Vagina (tissue), 2 donors: ENCODE results near the gene SLC5A5. TPM values are rescaled to one million over a fixed set of nuclear protein-coding genes. Genes with fewer than 3 reads are reported as not detected.

Experiments
- DNase-seq, 2 donors: peaks; one replicate each; pipeline ENCODE4 v3.0.0-alpha.2; 2017; ENCODE audit errors: extremely low spot score in 2 of 2
- H3K27ac ChIP-seq: fragments of 200-600 bp; sonication (generic); one replicate; pipeline ENCODE4 v1.5.1; 2019
- H3K27me3 ChIP-seq: fragments of 200-600 bp; sonication (generic); one replicate; pipeline ENCODE4 v1.5.1; 2019
- H3K36me3 ChIP-seq, 2 donors: fragments of 200-600 bp; sonication (generic); one replicate each; pipeline ENCODE4 v1.5.1; 2017 to 2019
- H3K4me1 ChIP-seq: fragments of 200-600 bp; sonication (generic); one replicate; pipeline ENCODE4 v1.5.1; 2019
- H3K4me3 ChIP-seq, 2 donors: fragments of 200-600 bp; sonication (generic); 1 replicate in 1 of 2; 2 replicates in 1 of 2; pipeline ENCODE4 v1.5.1; 2016 to 2019
- H3K9me3 ChIP-seq: fragments of 200-600 bp; sonication (generic); one replicate; pipeline ENCODE4 v1.5.1; 2019
- CTCF ChIP-seq, 3 experiments: fragments of 450-650 bp in 2 of 3; fragments of 200-600 bp in 1 of 3; sonication (generic) in 1 of 3; IDR thresholded peaks; one replicate each; pipeline ENCODE4 v1.5.1; 2017 to 2019; ENCODE audit warnings: antibody characterized with exemption in 3 of 3, mild to moderate bottlenecking in 2 of 3, moderate library complexity in 2 of 3
- POLR2A ChIP-seq, 2 donors: fragments of 450-650 bp; IDR thresholded peaks; one replicate each; pipeline ENCODE4 v1.6.1; 2017; ENCODE audit warnings: antibody characterized with exemption in 2 of 2, mild to moderate bottlenecking in 2 of 2, moderate library complexity in 2 of 2
- POLR2AphosphoS5 ChIP-seq, 2 donors: sonication (generic); formaldehyde crosslinking; IDR thresholded peaks; one replicate each; pipeline ENCODE4 v1.9.0; 2017; ENCODE audit warnings: antibody characterized with exemption in 2 of 2, mild to moderate bottlenecking in 2 of 2, low read depth in 1 of 2; ENCODE audit not compliant: insufficient read depth in 1 of 2
- intact Hi-C: fragments of 100-400 bp; cut with DNase I; formaldehyde crosslinking; loops from one replicate; pipeline ENCODE4 v1.15.1; 2023
- total RNA-seq: library from RNA; depleted of rRNA; stranded (reverse); fragments of >200 nt; gene quantifications from one replicate; pipeline ENCODE4 v1.2.3, GENCODE V29; 2016

SLC5A5 gene
- total RNA-seq, 1 donor from 2014 or later, result not detected

- Histone ChIP-seq H3K9me3 (no peaks in the 10 kb centered on the region), H3K4me3 (peak overlapping the region; percentile 3 to 20), H3K36me3 (no peaks in the 10 kb centered on the region), H3K27ac (no peak overlapping the region), H3K27me3 (no peaks in the 10 kb centered on the region), H3K4me1 (peaks cover 7% of the 10 kb centered on the region)
- no peak for DNase-seq
- TF ChIP-seq POLR2A (IDR thresholded peaks at IDR 0.05) (no peak), POLR2AphosphoS5 (IDR thresholded peaks at IDR 0.05; ENCODE audit: insufficient read depth in 1 of 2, low read depth in 1 of 2) (no peak), CTCF (IDR thresholded peaks at IDR 0.05) (no peak)
- intact Hi-C loops, result no loop called here
Measured at GRCh38 chr19:17830567-17831418, 41.0 kb upstream of the SLC5A5 start.

GRCh38 chr19:17831419-17831888, 40.3 kb upstream of the SLC5A5 start:
- no peak for DNase-seq
- Histone ChIP-seq H3K4me3 (peak overlapping the region in 1 of 2 donors; percentile 20), H3K4me1 (peaks cover 7% of the 10 kb centered on the region), H3K27ac (no peak overlapping the region), H3K27me3 (no peaks in the 10 kb centered on the region), H3K9me3 (no peaks in the 10 kb centered on the region), H3K36me3 (no peaks in the 10 kb centered on the region)
- no peak for TF ChIP-seq POLR2AphosphoS5 (IDR thresholded peaks at IDR 0.05; ENCODE audit: insufficient read depth in 1 of 2, low read depth in 1 of 2)
- TF ChIP-seq CTCF (IDR thresholded peaks at IDR 0.05), result no peak
- no peak for TF ChIP-seq POLR2A (IDR thresholded peaks at IDR 0.05)
- intact Hi-C loops, result no loop called here

- Histone ChIP-seq H3K4me1 (peaks cover 7% of the 10 kb centered on the region), H3K9me3 (no peaks in the 10 kb centered on the region), H3K27me3 (no peaks in the 10 kb centered on the region), H3K4me3 (no peak overlapping the region), H3K36me3 (no peaks in the 10 kb centered on the region), H3K27ac (no peak overlapping the region)
- TF ChIP-seq CTCF (IDR thresholded peaks at IDR 0.05) (no peak), POLR2A (IDR thresholded peaks at IDR 0.05) (no peak), POLR2AphosphoS5 (IDR thresholded peaks at IDR 0.05; ENCODE audit: insufficient read depth in 1 of 2, low read depth in 1 of 2) (no peak)
- DNase-seq, result no peak
- intact Hi-C loops, result no loop called here
Measured at GRCh38 chr19:17832443-17833208, 39.1 kb upstream of the SLC5A5 start.

- Histone ChIP-seq H3K9me3 (no peaks in the 10 kb centered on the region), H3K4me1 (peaks cover 7% of the 10 kb centered on the region), H3K27ac (no peak overlapping the region), H3K4me3 (no peak overlapping the region), H3K36me3 (no peaks in the 10 kb centered on the region), H3K27me3 (no peaks in the 10 kb centered on the region)
- no peak for TF ChIP-seq POLR2AphosphoS5 (IDR thresholded peaks at IDR 0.05; ENCODE audit: insufficient read depth in 1 of 2, low read depth in 1 of 2)
- no peak for TF ChIP-seq POLR2A (IDR thresholded peaks at IDR 0.05)
- TF ChIP-seq CTCF (IDR thresholded peaks at IDR 0.05), result no peak
- intact Hi-C loops, result no loop called here
- no peak for DNase-seq
Measured at GRCh38 chr19:17834350-17835181, 37.2 kb upstream of the SLC5A5 start.
